Calu3 (cell line): ENCODE results near the gene DLG2. TPM values are rescaled to one million over a fixed set of nuclear protein-coding genes. Genes with fewer than 3 reads are reported as not detected.

Experiments
- BruUV-seq: library from RNA; stranded (reverse); fragments of 400-500 nt; replicated peaks from 2 replicates; lab custom pipeline; 2021; lab: Mats Ljungman, UMichigan
- CTCF ChIA-PET: fragments of 300-600 bp; sonication (Branson Sonifier 250); formaldehyde crosslinking; loops from one replicate; lab custom pipeline; 2022; ENCODE audit warnings: antibody characterized with exemption; lab: Charles Lee
- DNase-seq: peaks from one replicate; pipeline ENCODE4 v3.0.0; 2022
- H3K27ac Mint-ChIP-seq: one replicate; pipeline ENCODE4 v1.8.0; 2022; ENCODE audit warnings: mixed read lengths; ENCODE audit not compliant: unreplicated experiment
- H3K27me3 Mint-ChIP-seq: one replicate; pipeline ENCODE4 v1.8.0; 2022; ENCODE audit warnings: mixed read lengths; ENCODE audit not compliant: unreplicated experiment
- H3K36me3 Mint-ChIP-seq: one replicate; pipeline ENCODE4 v1.8.0; 2022; ENCODE audit warnings: mild to moderate bottlenecking, moderate library complexity, mixed read lengths; ENCODE audit not compliant: insufficient read depth, unreplicated experiment
- H3K4me1 Mint-ChIP-seq: one replicate; pipeline ENCODE4 v1.8.0; 2022; ENCODE audit warnings: mild to moderate bottlenecking, low read depth, mixed read lengths; ENCODE audit not compliant: unreplicated experiment
- H3K4me3 Mint-ChIP-seq: one replicate; pipeline ENCODE4 v1.8.0; 2022; ENCODE audit warnings: mild to moderate bottlenecking, low read depth, moderate library complexity, mixed read lengths; ENCODE audit not compliant: unreplicated experiment
- H3K9me3 Mint-ChIP-seq: one replicate; pipeline ENCODE4 v1.8.0; 2022; ENCODE audit warnings: low read depth, mixed read lengths; ENCODE audit not compliant: unreplicated experiment
- CTCF ChIP-seq: fragments of 200-600 bp; IDR thresholded peaks from one replicate; pipeline ENCODE4 v1.8.0; 2022; ENCODE audit warnings: antibody characterized with exemption; ENCODE audit not compliant: unreplicated experiment
- intact Hi-C: fragments of 100-400 bp; cut with micrococcal nuclease; formaldehyde crosslinking; loops from one replicate; pipeline ENCODE4 v1.10.0; 2022; ENCODE audit not compliant: unreplicated experiment
- total RNA-seq: library from RNA; stranded (reverse); gene quantifications from 2 replicates; pipeline ENCODE4 v1.2.3, GENCODE V29; 2022

The DLG2 gene
- total RNA-seq, 1 experiment from 2014 or later: 0.71 TPM

- no peaks in the 10 kb centered on the region for H3K9me3 Mint-ChIP-seq
- no peaks in the 10 kb centered on the region for H3K36me3 Mint-ChIP-seq
- H3K27me3 Mint-ChIP-seq: peaks cover 31% of the 10 kb centered on the region
- no peak for TF ChIP-seq CTCF
- no peak overlapping the region for H3K4me3 Mint-ChIP-seq
- no peaks in the 10 kb centered on the region for H3K4me1 Mint-ChIP-seq
- intact Hi-C loops: no loop called here
- DNase-seq: no peak
- H3K27ac Mint-ChIP-seq: no peak overlapping the region
- BruUV-seq: no TSS peak
- CTCF ChIA-PET: no interaction called here
Measured at GRCh38 chr11:84419616-84420015, 1207.5 kb downstream of the DLG2 start.

- intact Hi-C loops: no loop called here
- Mint-ChIP-seq H3K27ac (no peak overlapping the region), H3K9me3 (no peaks in the 10 kb centered on the region), H3K27me3 (peaks cover 18% of the 10 kb centered on the region), H3K4me1 (no peaks in the 10 kb centered on the region), H3K36me3 (no peaks in the 10 kb centered on the region), H3K4me3 (no peak overlapping the region)
- CTCF ChIA-PET: no interaction called here
- no peak for TF ChIP-seq CTCF
- BruUV-seq: no TSS peak
- no peak for DNase-seq
Measured at GRCh38 chr11:84414920-84415319, 1212.2 kb downstream of the DLG2 start.

GRCh38 chr11:84413549-84413948, 1213.6 kb downstream of the DLG2 start:
- intact Hi-C loops: no loop called here
- H3K27me3 Mint-ChIP-seq: peaks cover 6% of the 10 kb centered on the region
- no peak overlapping the region for H3K27ac Mint-ChIP-seq
- no TSS peak for BruUV-seq
- H3K36me3 Mint-ChIP-seq: no peaks in the 10 kb centered on the region
- no peak for TF ChIP-seq CTCF
- DNase-seq: no peak
- CTCF ChIA-PET: no interaction called here
- H3K4me3 Mint-ChIP-seq: no peak overlapping the region
- no peaks in the 10 kb centered on the region for H3K4me1 Mint-ChIP-seq
- no peaks in the 10 kb centered on the region for H3K9me3 Mint-ChIP-seq

GRCh38 chr11:84412862-84413261, 1214.3 kb downstream of the DLG2 start:
- CTCF ChIA-PET: no interaction called here
- no peaks in the 10 kb centered on the region for H3K36me3 Mint-ChIP-seq
- no TSS peak for BruUV-seq
- H3K27ac Mint-ChIP-seq: no peak overlapping the region
- intact Hi-C loops: no loop called here
- H3K4me1 Mint-ChIP-seq: no peaks in the 10 kb centered on the region
- TF ChIP-seq CTCF: no peak
- no peaks in the 10 kb centered on the region for H3K9me3 Mint-ChIP-seq
- H3K27me3 Mint-ChIP-seq: no peaks in the 10 kb centered on the region
- H3K4me3 Mint-ChIP-seq: no peak overlapping the region
- DNase-seq: no peak
